ENCODE results near the gene AHCTF1.
"Not testable (repeated sequence)": the region's sequence is repeated elsewhere in the genome, so short reads cannot be mapped to it uniquely, and the experiment has no call there.

The AHCTF1 gene

DNA sequence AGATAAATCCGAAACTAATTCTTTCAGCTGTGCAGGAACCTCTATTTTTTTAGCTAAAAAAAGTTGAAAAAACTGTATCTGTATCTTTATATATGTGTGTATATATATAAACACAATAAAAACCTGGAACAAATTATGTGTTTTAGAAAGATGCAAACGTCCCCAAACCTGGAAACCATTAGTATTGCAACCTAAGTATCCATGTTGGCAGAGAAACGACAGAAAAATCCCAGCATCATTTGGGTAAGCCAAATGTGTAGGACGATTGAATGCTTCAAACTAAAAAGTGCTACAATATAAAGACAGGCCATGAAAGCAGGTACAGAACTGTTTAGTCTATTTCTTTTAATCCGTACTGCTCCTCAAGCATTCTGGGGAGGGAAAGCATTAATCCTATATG, 87.9 kb downstream of the AHCTF1 start:
- ATAC-seq (ENCODE audit: low read depth), result no peak

DNA sequence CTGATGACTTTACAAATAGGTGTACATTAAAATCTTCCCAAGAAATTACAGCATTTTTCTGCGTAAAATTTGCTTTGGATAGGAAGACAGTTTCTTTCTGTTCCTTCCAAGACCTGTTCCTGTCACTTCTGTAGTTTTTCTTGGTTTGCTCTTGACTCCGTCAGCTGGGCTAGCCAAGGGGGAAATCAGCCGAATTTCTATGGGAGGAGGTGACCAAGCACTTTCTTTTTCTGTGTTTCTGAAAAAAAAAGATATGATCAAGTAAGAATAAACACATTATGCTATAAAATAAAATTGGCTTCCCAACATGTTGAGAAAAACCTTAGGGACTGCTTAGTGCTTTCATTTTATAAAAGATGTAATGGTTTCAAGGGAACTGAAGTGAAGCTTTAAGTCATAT, 91.0 kb downstream of the AHCTF1 start:
- peaks cover 49% of the 10 kb centered on the region for H3K36me3 ChIP-seq (ENCODE audit: low read depth)

More for the DNA sequence above, 87.9 kb downstream of the AHCTF1 start:
- Histone ChIP-seq H3K4me3 (ENCODE audit: severe bottlenecking) (no peak overlapping the region), H3K4me1 (ENCODE audit: insufficient read depth, poor library complexity, severe bottlenecking) (no peaks in the 10 kb centered on the region), H3K9me3 (ENCODE audit: severe bottlenecking) (no peaks in the 10 kb centered on the region), H3K27me3 (ENCODE audit: insufficient read depth, poor library complexity, severe bottlenecking) (no peaks in the 10 kb centered on the region), H3K27ac (ENCODE audit: poor library complexity, severe bottlenecking) (no peak overlapping the region), H3K36me3 (ENCODE audit: low read depth) (peaks cover 75% of the 10 kb centered on the region)
- DNase-seq (ENCODE audit: low spot score), result no peak
- TF ChIP-seq, protein P1, sequence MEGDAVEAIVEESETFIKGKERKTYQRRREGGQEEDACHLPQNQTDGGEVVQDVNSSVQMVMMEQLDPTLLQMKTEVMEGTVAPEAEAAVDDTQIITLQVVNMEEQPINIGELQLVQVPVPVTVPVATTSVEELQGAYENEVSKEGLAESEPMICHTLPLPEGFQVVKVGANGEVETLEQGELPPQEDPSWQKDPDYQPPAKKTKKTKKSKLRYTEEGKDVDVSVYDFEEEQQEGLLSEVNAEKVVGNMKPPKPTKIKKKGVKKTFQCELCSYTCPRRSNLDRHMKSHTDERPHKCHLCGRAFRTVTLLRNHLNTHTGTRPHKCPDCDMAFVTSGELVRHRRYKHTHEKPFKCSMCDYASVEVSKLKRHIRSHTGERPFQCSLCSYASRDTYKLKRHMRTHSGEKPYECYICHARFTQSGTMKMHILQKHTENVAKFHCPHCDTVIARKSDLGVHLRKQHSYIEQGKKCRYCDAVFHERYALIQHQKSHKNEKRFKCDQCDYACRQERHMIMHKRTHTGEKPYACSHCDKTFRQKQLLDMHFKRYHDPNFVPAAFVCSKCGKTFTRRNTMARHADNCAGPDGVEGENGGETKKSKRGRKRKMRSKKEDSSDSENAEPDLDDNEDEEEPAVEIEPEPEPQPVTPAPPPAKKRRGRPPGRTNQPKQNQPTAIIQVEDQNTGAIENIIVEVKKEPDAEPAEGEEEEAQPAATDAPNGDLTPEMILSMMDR (IDR thresholded peaks at IDR 0.05; ENCODE audit: poor library complexity, severe bottlenecking), result no peak

DNA sequence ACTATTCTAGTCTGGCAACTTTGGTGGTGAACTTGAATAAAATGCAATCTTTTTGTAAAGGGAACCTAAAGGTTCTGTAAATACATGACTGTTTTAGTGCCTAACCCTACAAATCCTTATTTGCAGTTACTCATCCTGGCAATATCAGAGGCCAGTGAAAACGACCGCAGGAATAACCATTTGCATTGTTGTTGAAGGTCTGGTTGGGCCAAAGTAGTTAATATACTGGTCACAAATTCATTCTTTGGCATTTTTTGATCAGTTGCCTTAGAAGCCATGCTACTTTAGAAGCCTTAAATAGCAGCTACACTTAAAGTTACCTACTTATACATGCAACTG, 93.7 kb downstream of the AHCTF1 start:
- H3K36me3 ChIP-seq (ENCODE audit: low read depth), result peaks cover 22% of the 10 kb centered on the region
- ATAC-seq (ENCODE audit: low read depth), result peak; percentile 35; the same call in 2 of the 3 replicates
- H3K27ac ChIP-seq (ENCODE audit: poor library complexity, severe bottlenecking), result no peak overlapping the region
- H3K27me3 ChIP-seq (ENCODE audit: insufficient read depth, poor library complexity, severe bottlenecking), result no peaks in the 10 kb centered on the region
- no peak overlapping the region for H3K4me3 ChIP-seq (ENCODE audit: severe bottlenecking)
- DNase-seq (ENCODE audit: low spot score), result no peak
- H3K4me1 ChIP-seq (ENCODE audit: insufficient read depth, poor library complexity, severe bottlenecking), result peaks cover 7% of the 10 kb centered on the region
- H3K9me3 ChIP-seq (ENCODE audit: severe bottlenecking), result no peaks in the 10 kb centered on the region
- TF ChIP-seq, protein P1 (IDR thresholded peaks at IDR 0.05; ENCODE audit: poor library complexity, severe bottlenecking), result no peak

More for the DNA sequence above, 91.0 kb downstream of the AHCTF1 start:
- H3K27me3 ChIP-seq (ENCODE audit: insufficient read depth, poor library complexity, severe bottlenecking); DNase-seq (ENCODE audit: low spot score); ATAC-seq (ENCODE audit: low read depth); H3K4me1 ChIP-seq (ENCODE audit: insufficient read depth, poor library complexity, severe bottlenecking); H3K27ac ChIP-seq (ENCODE audit: poor library complexity, severe bottlenecking); H3K4me3 ChIP-seq (ENCODE audit: severe bottlenecking); H3K9me3 ChIP-seq (ENCODE audit: severe bottlenecking): not testable (repeated sequence)

DNA sequence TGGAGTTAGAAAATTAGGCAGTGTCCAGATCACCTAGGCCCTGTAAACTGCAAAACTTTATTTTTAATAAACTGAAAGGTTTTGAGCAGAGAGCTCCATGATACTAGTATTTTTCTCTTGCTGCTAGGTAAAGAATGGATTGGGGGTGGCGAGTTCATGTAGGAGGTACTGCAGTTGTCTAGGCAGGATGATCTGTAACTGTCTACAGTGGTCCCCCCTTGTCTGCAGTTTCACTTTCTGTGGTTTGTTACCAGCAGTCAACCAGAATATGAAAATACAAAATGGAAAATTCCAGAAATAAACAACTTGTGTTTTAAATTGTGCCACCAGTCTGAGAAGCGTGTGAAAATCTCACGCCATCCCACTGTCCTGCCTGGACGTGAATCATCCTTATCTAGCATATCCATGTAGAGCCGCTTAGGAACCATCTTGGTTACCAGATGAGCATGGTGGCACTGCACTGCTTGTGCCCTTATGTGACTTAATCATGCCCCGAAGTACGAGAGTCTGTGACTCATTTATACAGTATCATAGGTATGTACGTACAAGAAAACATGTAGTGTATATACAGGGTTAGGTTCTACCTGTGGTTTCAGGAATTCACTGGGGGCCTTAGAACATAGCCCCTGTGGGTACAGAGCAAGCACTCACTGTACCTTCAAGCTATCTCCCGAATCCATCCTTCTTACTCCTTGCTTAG, 94.2 kb downstream of the AHCTF1 start:
- no peak overlapping the region for H3K4me3 ChIP-seq (ENCODE audit: severe bottlenecking)
- H3K9me3 ChIP-seq (ENCODE audit: severe bottlenecking), result no peaks in the 10 kb centered on the region
- DNase-seq (ENCODE audit: low spot score), result no peak
- H3K27ac ChIP-seq (ENCODE audit: poor library complexity, severe bottlenecking), result no peak overlapping the region
- H3K27me3 ChIP-seq (ENCODE audit: insufficient read depth, poor library complexity, severe bottlenecking), result no peaks in the 10 kb centered on the region
- peaks cover 17% of the 10 kb centered on the region for H3K36me3 ChIP-seq (ENCODE audit: low read depth)
- ATAC-seq (ENCODE audit: low read depth), result peak; percentile 74
- TF ChIP-seq, protein P1 (IDR thresholded peaks at IDR 0.05; ENCODE audit: poor library complexity, severe bottlenecking), result no peak
- peaks cover 7% of the 10 kb centered on the region for H3K4me1 ChIP-seq (ENCODE audit: insufficient read depth, poor library complexity, severe bottlenecking)

DNA sequence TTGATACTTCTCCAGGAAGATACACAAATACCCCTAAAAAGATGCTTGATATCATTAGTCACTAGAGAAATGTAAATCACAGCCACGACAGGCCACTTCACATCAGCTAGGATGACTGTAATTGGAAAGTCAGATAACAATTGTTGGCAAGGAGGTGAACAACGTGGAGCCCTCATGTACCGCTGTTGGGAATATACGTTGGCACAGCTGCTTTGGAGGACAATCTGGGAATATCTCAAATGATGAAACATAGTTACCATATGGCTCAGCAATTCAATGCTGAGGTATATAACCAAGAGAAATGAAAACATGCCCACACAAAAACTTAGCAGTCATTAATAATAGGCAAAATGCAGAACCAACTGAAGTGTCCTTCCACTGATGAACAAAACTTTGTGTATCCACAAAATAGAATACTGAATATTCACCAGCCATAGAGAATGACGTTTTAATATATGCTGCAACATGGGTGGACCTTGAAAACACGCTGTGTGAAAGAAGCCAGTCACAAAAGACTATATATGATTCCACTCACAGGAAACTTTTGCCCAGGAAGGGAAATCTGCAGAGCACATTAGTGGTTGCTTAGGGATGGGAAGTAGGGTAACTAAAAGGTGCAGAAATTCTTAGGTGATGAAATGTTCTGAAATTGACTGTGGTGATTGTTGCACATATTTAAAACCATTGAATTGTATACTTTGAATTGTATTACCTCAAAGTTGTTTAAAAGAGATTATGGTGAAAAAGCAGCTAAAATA, 95.4 kb downstream of the AHCTF1 start:
- Histone ChIP-seq H3K4me1 (ENCODE audit: insufficient read depth, poor library complexity, severe bottlenecking) (peaks cover 7% of the 10 kb centered on the region), H3K36me3 (ENCODE audit: low read depth) (peaks cover 8% of the 10 kb centered on the region), H3K27me3 (ENCODE audit: insufficient read depth, poor library complexity, severe bottlenecking) (no peaks in the 10 kb centered on the region), H3K4me3 (ENCODE audit: severe bottlenecking) (no peak overlapping the region), H3K9me3 (ENCODE audit: severe bottlenecking) (no peaks in the 10 kb centered on the region), H3K27ac (ENCODE audit: poor library complexity, severe bottlenecking) (no peak overlapping the region)
- TF ChIP-seq, protein P1 (IDR thresholded peaks at IDR 0.05; ENCODE audit: poor library complexity, severe bottlenecking), result no peak
- ATAC-seq (ENCODE audit: low read depth) (no peak; the same call in 2 of the 3 replicates), DNase-seq (ENCODE audit: low spot score) (no peak)
